ENCODE measurements around the gene KISS1R.
"Not testable (repeated sequence)": the region's sequence is repeated elsewhere in the genome, so short reads cannot be mapped to it uniquely, and the experiment has no call there.

KISS1R gene

GRCh38 chr19:879711-880438, 37.3 kb upstream of the KISS1R start:
- H3K4me3 ChIP-seq (ENCODE audit: low read length), result no peak overlapping the region
- no peak for DNase-seq (ENCODE audit: low read depth, low spot score)

DNA sequence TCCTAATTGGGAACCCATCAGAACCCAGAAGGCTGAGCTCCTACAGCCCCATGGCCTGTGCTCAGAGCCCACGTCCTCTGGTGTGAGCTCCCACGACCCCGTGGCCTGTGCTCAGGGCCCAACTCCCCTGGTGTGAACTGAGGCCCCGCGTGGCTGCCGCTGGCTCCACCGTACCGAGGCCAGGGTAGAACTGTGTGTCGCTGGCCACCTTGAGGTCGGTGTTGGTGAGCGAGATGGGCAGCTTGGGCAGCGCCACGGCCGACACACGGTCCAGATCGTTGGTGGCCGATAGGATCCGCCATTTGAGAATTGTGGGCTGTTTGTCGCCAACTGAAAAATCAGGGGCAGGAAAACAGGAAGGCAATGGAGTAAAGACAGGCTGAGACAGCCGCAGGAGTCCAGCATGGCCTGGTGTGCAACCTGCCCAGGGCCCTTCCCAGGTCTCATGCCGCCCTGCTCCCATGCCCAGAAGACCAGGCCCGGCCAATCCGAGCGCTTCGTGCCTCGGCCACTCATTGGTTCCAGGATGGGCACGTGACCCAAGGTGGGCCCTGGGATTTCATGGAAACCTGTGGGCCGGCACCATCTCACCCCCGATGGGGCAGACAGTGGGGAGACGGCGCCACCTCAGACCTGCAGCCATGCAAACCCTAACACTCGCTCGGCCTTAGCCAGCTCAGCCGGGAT, 35.6 kb upstream of the KISS1R start:
- no peak overlapping the region for H3K4me3 ChIP-seq (ENCODE audit: low read length)
- no peak for DNase-seq (ENCODE audit: low read depth, low spot score)

DNA sequence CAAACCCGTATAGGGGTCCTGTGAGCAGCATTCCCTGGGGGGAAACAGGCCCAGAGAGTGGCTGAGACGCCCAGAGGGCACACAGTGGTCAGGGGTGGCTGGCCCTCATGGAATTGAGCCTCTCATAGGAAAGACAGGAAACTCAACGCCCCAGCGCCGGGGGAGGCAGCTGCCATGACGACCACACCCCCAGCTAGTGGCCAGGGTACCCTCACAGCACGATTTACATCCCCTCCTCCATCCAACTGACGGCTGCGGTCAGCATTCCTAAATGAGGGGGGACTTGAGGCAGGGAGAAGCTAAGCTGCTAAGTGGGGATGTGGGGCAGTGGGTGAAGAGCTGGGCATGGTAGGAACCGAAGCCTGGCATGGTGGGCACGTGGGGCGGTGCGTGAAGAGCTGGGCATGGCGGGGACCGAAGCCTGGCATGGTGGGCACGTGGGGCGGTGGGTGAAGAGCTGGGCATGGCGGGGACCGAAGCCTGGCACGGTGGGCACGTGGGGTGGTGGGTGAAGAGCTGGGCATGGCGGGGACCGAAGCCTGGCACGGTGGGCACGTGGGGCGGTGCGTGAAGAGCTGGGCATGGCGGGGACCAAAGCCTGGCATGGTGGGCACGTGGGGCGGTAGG, 34.1 kb upstream of the KISS1R start:
- H3K4me3 ChIP-seq (ENCODE audit: low read length), result no peak overlapping the region
- DNase-seq (ENCODE audit: low read depth, low spot score), result no peak

GRCh38 chr19:883661-884211, 33.4 kb upstream of the KISS1R start:
- no peak for DNase-seq (ENCODE audit: low read depth, low spot score)

GRCh38 chr19:884420-885211, 32.5 kb upstream of the KISS1R start:
- H3K4me3 ChIP-seq (ENCODE audit: low read length), result no peak overlapping the region
- DNase-seq (ENCODE audit: low read depth, low spot score), result no peak

More at GRCh38 chr19:883661-884211, 33.4 kb upstream of the KISS1R start:
- H3K4me3 ChIP-seq (ENCODE audit: low read length), result no peak overlapping the region

- DNase-seq (ENCODE audit: low read depth, low spot score), result no peak
- H3K4me3 ChIP-seq (ENCODE audit: low read length), result no peak overlapping the region
Measured at GRCh38 chr19:885536-886224, 31.5 kb upstream of the KISS1R start.

DNA sequence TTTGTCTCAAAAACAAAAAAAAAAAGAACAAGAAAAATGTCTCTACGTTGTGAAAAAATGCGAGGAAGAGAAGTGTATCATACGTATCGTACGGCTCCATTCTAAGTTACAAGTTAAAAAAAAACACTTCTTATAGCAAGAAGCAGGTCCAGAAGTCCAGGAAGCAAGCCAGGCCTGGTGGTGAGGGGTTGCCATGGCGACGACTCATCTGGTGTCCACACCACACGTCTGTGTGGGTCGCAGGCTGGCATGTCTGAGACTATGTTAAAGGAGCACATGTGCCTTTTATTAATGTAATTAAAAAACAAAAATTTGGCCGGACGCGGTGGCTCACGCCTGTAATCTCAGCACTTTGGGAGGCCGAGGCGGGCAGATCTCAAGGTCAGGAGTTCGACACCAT, 30.1 kb upstream of the KISS1R start:
- no peak for DNase-seq (ENCODE audit: low read depth, low spot score)
- H3K4me3 ChIP-seq (ENCODE audit: low read length), result no peak overlapping the region

- no peak for DNase-seq (ENCODE audit: low read depth, low spot score)
- H3K4me3 ChIP-seq (ENCODE audit: low read length), result no peak overlapping the region
Measured at GRCh38 chr19:887599-887998, 29.5 kb upstream of the KISS1R start.

DNA sequence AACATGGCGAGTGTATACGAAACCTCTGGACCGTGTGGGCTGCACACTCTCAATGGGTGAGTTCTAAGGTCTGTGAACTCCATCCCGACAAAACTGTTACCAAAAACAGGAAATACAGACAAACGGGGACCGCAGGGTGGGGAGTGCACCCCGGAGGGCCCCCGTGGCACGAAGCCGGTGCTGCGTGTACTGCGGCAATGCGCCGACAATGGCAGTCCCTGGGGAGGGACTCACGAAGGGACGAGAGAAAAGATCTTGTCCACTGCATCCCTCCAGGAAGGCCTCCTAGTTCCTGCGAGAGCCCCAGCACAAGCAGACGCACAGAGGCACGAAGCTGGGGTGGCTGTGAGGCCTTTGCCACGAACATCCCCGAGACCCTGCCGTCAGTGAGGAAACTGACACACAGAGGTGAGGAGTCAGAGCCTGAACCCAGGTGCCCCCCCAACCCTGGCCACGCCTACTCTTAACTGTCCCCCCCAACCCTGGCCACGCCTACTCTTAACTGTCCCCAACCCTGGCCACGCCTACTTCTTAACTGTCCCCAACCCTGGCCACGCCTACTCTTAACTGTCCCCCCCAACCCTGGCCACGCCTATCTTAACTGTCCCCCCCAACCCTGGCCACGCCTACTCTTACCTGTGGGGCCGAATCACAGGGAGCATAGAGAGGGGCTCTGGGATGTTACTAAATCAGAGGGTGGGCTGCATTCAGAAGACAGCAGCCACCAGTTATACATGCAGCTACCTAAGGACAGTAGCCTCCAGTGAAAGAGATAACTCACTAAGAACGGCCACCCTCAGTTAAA, 28.4 kb upstream of the KISS1R start:
- no peak for DNase-seq (ENCODE audit: low read depth, low spot score)
- no peak overlapping the region for H3K4me3 ChIP-seq (ENCODE audit: low read length)

GRCh38 chr19:889662-890295, 27.4 kb upstream of the KISS1R start:
- DNase-seq (ENCODE audit: low read depth, low spot score), result no peak
- no peak overlapping the region for H3K4me3 ChIP-seq (ENCODE audit: low read length)

DNA sequence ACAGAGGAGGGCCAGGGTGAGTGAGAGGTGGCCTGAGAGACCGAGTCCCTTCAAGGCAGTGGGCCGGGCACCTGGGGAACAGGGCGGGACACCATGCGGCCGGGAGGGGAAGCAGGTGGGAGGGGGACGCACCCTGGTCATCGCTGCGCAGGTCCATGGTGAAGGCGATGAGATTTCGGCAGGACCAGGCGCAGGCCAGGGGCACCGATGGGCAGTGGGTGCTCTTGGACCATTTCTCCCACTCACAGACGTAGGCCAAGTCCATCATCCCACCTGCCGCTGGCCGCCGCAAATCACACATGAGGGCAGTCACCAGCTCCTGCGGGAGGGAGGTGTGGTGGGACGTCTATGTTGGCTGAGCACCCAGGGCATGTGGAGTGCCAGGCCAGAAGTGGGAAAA, 26.3 kb upstream of the KISS1R start:
- no peak for DNase-seq (ENCODE audit: low read depth, low spot score)
- H3K4me3 ChIP-seq (ENCODE audit: low read length), result no peak overlapping the region

- peak overlapping the region; percentile 71 for H3K4me3 ChIP-seq (ENCODE audit: low read length)
- not testable (repeated sequence) for DNase-seq (ENCODE audit: low read depth, low spot score)
Measured at GRCh38 chr19:891421-892200, 25.5 kb upstream of the KISS1R start.

DNA sequence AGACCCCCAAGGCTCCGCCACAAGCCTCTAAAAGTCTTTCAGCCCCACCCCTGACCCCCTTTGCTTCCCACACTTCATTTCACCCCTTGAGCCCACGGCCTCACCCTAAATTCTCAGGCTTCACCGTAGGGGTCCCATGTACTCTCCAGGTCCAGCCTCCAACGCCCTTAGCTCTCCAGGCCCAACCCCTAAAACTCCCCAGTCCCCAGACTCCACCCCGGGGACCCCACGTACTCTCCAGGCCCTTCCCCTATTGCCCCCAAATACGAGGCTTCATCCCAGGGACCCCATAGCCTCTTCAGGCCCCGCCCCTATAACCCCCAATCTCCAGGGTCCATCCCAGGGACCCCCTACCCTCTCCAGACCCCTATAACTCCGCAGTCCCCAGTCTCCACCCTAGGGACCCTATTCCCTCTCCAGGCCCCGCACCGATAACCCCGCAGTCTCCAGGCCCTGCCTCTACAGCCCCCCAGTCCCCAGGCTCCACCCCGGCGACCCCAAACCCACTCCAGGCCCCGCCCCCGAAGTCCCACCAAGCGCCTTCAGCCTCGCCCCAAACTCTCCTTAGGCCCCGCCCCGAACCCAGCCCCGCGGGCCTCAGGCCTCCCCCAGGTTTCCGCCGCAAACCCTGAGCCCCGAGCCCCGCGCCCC, 24.8 kb upstream of the KISS1R start:
- peak overlapping the region; percentile 71 for H3K4me3 ChIP-seq (ENCODE audit: low read length)
- no peak for DNase-seq (ENCODE audit: low read depth, low spot score)

- DNase-seq (ENCODE audit: low read depth, low spot score), result peak; percentile 90
- H3K4me3 ChIP-seq (ENCODE audit: low read length), result peak within 1 kb of the TSS; percentile 71
Measured at GRCh38 chr19:892894-893689, 24.0 kb upstream of the KISS1R start, which contains the start of the genes MED16 and RNU6-9. MED16 (minus strand) TSS chr19:893187; CDS start chr19:891131, 2,056 bp downstream. RNU6-9 (plus strand) TSS chr19:893484.

DNA sequence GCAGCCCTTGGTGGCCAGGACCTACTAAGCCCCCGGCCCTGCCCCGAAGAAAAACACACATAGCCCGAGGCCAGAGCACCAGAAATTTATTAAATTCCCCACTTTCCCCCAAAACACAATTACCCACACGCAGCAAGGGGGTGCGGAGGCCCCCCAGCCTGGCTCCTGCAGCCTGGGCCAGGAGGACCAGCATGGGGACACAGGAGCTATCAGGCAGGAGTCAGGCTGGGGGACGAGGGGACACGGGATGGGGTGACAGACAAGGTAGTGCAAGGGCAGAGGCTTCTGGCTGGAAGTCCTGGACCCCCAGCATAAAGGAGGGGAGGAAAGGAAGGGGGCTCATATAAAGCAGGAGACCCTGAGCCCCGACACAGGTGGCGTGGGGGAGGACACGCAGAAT, 20.7 kb upstream of the KISS1R start:
- H3K4me3 ChIP-seq (ENCODE audit: low read length), result no peak overlapping the region
- no peak for DNase-seq (ENCODE audit: low read depth, low spot score)

Measured in Jurkat, Clone E6-1 (cell line).